HG02610 (cell line): ENCODE data around the gene HOXB1.
"Not testable (repeated sequence)": the region's sequence is repeated elsewhere in the genome, so short reads cannot be mapped to it uniquely, and the experiment has no call there.

Source experiments
- ATAC-seq: cut with Tn5 transposase; IDR thresholded peaks from one replicate; pipeline ENCODE4 v1.9.1; 2021; ENCODE audit warnings: mild to moderate bottlenecking, moderate library complexity; ENCODE audit not compliant: unreplicated experiment

The HOXB1 gene

DNA sequence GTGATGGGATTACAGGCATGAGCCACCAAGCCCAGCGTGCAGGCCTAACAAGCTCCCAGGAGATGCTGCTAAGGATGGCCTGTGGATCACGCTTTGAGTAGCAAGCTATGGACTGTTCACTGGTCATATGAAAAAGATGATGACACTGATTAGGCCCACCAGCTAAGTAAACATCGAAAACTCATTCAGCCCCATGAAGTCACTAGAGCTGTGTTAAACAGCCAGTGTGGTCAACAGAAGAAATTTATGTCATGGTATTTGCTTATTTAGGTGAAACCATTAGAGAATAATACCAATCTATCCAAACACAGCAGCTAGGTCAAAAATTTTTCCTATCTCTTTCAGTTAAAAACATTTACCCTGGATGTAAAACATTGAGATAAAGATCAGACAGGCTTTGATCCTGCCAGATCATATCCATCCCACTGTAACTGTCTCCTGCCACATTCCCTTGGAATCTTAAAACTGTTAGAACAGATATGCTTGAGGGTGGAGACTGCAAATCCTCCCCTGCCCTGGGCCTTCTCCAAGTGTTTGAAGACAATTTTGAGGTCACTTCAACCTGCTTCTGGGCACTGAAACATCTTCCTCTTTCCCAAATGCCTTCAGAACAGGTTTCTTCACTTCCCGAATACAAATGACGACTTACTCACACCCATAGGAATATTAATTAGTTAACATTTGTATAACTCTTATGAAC lies 30.9 kb downstream of the HOXB1 start:
- no peak for ATAC-seq

GRCh38 chr17:48499248-48499647 lies 31.6 kb downstream of the HOXB1 start:
- no peak for ATAC-seq

GRCh38 chr17:48498164-48498850 lies 32.5 kb downstream of the HOXB1 start:
- no peak for ATAC-seq

DNA sequence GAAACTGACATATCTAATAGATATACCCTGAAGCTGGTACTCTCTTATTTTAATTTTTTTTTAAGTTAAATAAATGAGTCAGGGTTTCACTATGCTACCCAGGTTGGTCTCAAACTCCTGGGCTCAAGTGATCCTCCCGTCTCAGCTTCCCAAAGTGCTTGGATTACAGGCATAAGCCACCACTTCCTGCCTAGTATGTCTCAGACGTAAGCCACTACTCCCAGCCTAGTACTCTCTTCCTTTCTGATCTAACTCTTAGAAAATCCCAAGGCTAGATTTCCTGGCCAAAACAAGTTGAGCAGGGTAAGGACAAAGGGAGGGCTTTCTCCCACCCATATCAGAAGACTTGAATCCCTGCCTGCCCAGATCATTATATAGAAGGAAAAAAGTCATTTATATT lies 33.7 kb downstream of the HOXB1 start:
- ATAC-seq = no peak

DNA sequence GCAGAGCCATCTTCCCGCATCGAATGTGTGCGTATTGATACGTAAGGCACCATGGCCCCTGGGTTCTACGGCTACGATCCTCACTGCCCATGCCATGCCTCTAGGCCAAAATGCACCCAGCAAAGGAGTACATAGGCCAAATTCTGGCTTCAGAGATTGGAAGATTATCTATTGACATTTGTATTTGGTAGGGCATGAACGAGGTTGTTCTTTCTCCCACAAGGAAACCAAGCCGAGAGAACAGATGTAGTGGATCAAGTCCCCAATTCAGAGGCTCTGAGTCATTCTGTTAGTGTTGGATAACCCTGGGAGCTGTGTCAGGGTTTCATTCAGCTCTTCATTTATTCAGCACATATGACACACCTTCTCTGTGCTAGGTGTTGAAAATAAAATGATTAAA lies 36.5 kb downstream of the HOXB1 start:
- no peak for ATAC-seq

GRCh38 chr17:48492401-48493298 lies 38.2 kb downstream of the HOXB1 start:
- no peak for ATAC-seq

DNA sequence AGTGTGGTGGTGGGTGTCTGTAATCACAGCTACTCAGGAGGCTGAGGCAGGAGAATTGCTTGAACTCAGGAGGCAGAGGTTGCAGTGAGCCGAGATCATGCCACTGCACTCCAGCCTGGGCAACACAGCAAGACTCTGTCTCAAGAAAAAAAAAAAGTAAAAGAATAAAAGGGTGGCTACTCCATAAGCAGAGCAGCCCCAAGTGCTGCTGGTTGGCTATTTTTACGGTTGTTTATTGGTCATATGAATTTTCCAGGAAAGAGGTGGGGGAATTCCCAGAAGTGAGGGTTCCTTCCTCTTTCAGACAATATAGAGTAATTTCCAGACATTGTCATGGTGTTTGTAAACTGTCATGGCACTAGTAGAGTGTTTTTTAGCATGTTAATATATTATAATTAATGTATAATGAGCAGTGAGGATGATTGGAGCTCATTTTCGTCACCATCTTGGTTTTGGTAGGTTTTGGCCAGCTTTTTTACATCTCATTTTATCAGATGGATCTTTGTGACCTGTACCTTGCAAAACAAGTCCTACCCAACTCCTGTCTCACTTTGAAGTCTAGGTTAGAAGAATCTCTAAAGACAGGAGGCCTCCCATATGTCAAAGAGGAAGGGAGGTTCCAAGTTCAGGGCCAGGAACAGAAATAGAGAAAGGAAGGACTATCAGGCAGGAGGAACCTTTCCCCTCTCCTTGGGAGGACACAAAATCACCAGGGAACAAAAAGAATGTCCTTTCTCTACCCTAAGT lies 39.1 kb downstream of the HOXB1 start:
- no peak for ATAC-seq

DNA sequence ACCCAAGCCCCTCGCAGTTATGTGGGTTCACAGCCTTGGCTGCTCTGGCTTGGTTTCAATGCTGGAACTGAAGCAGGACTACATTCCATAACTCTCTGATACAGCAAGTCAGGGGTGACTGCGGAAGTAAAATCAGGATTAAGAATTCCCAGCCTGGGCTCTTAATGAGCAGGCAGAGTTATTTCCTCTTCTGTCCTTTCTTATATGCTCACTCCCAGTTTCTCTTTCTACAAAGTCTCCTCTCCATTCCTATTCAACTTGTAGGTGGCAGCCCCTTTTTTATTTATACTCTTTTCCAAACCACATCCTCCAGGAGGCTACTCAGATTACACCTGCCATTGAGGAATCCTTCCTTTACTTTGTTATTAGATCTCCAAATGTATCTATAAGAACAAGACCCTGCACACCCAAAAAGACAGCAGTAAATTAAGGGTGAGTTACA lies 40.3 kb downstream of the HOXB1 start:
- no peak for ATAC-seq

DNA sequence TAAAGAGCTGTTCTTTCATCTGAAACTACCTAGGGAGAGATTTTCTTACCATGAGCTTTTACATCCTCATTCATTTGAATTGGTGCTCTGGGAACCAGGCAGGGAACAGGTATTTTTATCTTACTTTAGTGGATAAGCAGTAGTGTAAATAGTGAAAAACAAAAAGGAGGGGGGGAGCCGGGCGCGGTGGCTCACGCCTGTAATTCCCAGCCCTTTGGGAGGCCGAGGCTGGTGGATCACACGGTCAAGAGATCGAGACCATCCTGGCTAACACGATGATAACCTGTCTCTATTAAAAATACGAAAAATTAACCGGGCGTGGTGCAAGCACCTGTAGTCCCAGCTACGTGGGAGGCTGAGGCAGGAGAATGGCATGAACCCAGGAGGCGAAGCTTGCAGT lies 41.0 kb downstream of the HOXB1 start:
- no peak for ATAC-seq

DNA sequence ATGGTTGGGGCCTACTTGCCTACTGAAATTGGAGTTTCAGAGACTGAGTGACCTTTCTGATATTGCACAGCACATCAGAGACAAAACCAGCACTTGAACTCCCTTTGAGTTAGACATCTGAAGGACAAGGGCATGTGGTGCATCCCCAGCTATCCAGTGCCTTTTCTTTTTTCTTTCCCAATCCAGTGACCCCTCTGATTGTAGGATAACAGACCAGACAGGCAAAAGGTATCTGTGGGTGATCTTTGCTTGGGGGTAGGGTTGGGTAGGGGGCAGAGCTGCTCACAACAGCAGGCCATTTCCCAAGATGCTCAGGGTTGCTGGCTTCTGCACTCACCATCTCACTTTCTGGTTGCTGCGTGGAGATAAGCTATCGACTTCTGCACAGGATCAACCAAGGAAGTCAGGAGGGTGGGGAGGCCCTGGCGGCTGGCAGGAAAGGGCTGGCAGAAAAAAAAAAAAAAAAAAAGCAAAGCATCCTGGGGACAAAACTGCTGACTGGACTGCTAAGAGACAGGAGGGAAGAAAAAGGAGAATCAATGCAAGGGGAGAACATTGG lies 42.2 kb downstream of the HOXB1 start:
- no peak for ATAC-seq

DNA sequence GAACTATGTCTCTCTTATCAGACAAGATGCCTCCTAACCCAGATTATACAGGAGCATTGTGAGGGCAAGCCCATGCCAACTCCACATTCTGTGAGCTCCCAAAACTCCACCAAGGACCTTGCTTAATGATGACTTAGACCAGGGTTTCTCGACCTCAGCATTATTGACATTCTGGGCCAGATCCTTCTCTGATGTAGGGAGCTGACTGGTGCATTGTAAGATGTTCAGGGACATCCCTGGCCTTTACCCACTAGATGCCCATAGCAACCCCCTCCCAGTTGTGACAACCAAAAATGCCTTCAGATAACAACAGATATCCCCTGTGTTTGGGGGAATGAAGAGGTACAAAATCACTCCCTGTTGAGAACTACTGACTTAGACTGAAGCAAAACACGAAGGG lies 43.6 kb downstream of the HOXB1 start:
- ATAC-seq = no peak

DNA sequence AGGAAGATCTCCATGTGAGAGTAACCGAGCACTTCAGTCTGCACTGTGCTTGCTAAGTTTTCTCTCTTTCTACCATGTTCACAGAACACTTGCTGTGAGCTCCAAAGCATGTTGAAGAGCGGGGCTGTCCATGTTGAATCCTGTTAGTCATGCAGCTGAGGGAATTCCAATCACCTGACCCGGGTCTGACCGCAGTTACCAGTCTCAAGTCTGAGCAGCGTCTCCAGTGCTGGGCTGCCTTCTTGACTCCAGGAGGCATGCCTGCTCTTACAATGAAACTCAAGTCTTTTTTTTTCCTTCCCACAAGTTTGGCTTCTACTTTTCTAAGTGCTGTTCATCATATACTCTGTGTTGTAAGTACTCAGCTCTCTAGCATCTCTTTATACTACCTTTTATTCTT lies 44.3 kb downstream of the HOXB1 start:
- no peak for ATAC-seq

GRCh38 chr17:48484850-48485249 lies 46.0 kb downstream of the HOXB1 start:
- no peak for ATAC-seq

DNA sequence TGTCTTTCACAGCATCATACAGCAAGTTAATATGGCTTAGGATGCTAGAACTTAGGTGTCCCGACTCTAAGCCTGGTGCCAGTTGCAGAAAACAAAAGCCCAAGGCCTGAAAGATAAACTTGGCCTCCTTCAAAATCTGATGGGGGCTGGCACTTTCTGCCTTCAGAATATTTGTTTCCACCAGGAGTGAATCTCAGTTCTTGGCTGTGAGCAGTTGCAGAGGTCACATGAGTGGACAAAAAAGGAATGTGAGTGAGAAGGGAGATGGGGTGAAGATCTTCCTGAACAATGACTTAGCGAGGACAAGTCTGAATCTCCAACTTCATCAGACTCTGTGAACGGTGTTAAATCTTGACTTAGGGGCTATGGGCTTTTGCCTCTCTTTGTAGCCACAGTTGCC lies 46.6 kb downstream of the HOXB1 start:
- no peak for ATAC-seq

DNA sequence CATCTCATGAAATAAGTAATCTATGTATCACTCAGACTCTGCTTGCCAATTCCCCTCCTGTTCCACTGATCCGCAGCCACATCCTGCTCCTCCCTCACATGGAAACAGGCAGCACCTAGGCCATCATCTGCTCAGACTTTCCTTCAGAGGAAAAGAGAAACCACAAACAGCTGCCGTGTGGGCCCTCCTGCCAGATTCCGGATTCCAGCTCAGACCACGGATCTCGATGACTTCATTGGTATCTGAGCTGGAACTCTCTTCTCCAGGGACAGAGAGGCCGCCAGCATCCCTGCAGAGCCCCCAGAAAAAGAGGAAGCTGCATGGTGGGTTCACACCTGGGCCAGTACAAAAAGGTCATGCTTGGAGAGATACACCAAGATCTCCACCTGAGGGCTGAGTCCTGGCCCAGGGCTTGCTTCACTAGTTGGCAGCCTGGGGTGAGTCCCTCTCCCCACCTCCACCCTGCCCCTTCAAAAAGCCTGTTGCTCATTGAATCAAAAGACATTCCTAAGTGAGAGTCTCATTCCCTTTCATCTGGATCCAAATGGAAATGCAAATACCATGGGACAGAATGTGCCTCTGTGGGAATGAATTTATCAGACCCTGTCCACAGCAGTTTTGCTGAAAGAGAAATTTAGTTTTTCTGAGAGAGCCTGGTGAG lies 47.2 kb downstream of the HOXB1 start:
- ATAC-seq = peak; percentile 40

GRCh38 chr17:48483004-48483403 lies 47.8 kb downstream of the HOXB1 start:
- ATAC-seq = no peak

- ATAC-seq = not testable (repeated sequence)
Measured at GRCh38 chr17:48482301-48482700, 48.5 kb downstream of the HOXB1 start.

DNA sequence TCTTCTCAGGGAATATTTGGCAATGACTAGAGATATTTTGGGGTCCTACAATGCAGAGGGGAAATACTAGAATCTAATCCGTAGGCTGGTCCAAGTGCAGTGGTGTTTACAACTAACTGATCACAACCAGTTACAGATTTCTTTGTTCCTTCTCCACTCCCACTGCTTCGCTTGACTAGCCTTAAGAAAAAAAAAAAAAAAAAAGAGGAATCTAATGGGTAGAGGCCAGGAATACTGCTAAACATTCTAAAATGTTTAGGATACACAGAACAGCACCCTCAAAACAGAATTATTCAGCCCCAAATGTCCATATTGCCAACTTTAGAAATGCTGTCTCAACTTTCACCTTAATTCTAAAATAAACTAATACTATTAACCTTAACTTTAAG lies 51.8 kb downstream of the HOXB1 start:
- ATAC-seq = no peak
